Progenitor cell of endocrine pancreas (in vitro differentiated cells): ENCODE data around the gene IL10RA. TPM values are rescaled to one million over a fixed set of nuclear protein-coding genes. Genes with fewer than 3 reads are reported as not detected.

Experiments
- DNase-seq: peaks from one replicate; pipeline ENCODE4 v3.0.0; 2021; ENCODE audit warnings: low spot score; ENCODE audit not compliant: unreplicated experiment
- H3K27ac Mint-ChIP-seq: 2 replicates; pipeline ENCODE4 v1.8.0; 2021; ENCODE audit warnings: mild to moderate bottlenecking, moderate library complexity, mixed read lengths
- H3K27me3 Mint-ChIP-seq: 2 replicates; pipeline ENCODE4 v1.8.0; 2021; ENCODE audit warnings: mixed read lengths
- H3K36me3 Mint-ChIP-seq: 2 replicates; pipeline ENCODE4 v1.8.0; 2022; ENCODE audit warnings: mixed read lengths; ENCODE audit not compliant: insufficient read depth
- H3K4me1 Mint-ChIP-seq: 2 replicates; pipeline ENCODE4 v1.8.0; 2021; ENCODE audit warnings: low read depth, mixed read lengths
- H3K4me3 Mint-ChIP-seq: 2 replicates; pipeline ENCODE4 v1.8.0; 2021; ENCODE audit warnings: low read depth, mild to moderate bottlenecking, moderate library complexity, mixed read lengths
- H3K9me3 Mint-ChIP-seq: 2 replicates; pipeline ENCODE4 v1.8.0; 2021; ENCODE audit warnings: low read depth, mixed read lengths
- CTCF ChIP-seq: fragments of 200-600 bp; sonication (generic); IDR thresholded peaks from one replicate; pipeline ENCODE4 v1.5.0; 2021; ENCODE audit warnings: antibody characterized with exemption, mild to moderate bottlenecking; ENCODE audit not compliant: unreplicated experiment
- total RNA-seq: library from RNA; stranded (reverse); gene quantifications from 2 replicates; pipeline ENCODE4 v1.2.1, GENCODE V29; 2021

IL10RA gene
- total RNA-seq, 1 donor from 2014 or later = 0.72 TPM

GRCh38 chr11:118003456-118003855, 17.3 kb downstream of the IL10RA start:
- Mint-ChIP-seq H3K4me1 (no peaks in the 10 kb centered on the region), H3K36me3 (no peaks in the 10 kb centered on the region), H3K27me3 (peaks cover 21% of the 10 kb centered on the region), H3K9me3 (peaks cover 5% of the 10 kb centered on the region), H3K27ac (no peak overlapping the region), H3K4me3 (no peak overlapping the region)
- no peak for DNase-seq
- TF ChIP-seq CTCF = no peak

GRCh38 chr11:118004543-118005223, 18.5 kb downstream of the IL10RA start:
- no peak for DNase-seq
- TF ChIP-seq CTCF = no peak
- H3K9me3 Mint-ChIP-seq = peaks cover 5% of the 10 kb centered on the region
- H3K4me3 Mint-ChIP-seq = no peak overlapping the region
- H3K27me3 Mint-ChIP-seq = peaks cover 25% of the 10 kb centered on the region
- H3K27ac Mint-ChIP-seq = no peak overlapping the region
- no peaks in the 10 kb centered on the region for H3K4me1 Mint-ChIP-seq
- H3K36me3 Mint-ChIP-seq = no peaks in the 10 kb centered on the region

GRCh38 chr11:118005224-118006152, 19.3 kb downstream of the IL10RA start:
- H3K27ac Mint-ChIP-seq = no peak overlapping the region
- no peak for TF ChIP-seq CTCF
- no peak overlapping the region for H3K4me3 Mint-ChIP-seq
- peaks cover 5% of the 10 kb centered on the region for H3K9me3 Mint-ChIP-seq
- H3K27me3 Mint-ChIP-seq = peaks cover 25% of the 10 kb centered on the region
- peaks cover 1% of the 10 kb centered on the region for H3K4me1 Mint-ChIP-seq
- no peak for DNase-seq
- no peaks in the 10 kb centered on the region for H3K36me3 Mint-ChIP-seq

GRCh38 chr11:118006153-118006534, 19.9 kb downstream of the IL10RA start:
- no peak for DNase-seq
- peaks cover 5% of the 10 kb centered on the region for H3K9me3 Mint-ChIP-seq

More at GRCh38 chr11:118006153-118006534, 19.9 kb downstream of the IL10RA start:
- H3K36me3 Mint-ChIP-seq = no peaks in the 10 kb centered on the region
- TF ChIP-seq CTCF = no peak
- H3K4me3 Mint-ChIP-seq = no peak overlapping the region
- peaks cover 1% of the 10 kb centered on the region for H3K4me1 Mint-ChIP-seq
- peaks cover 25% of the 10 kb centered on the region for H3K27me3 Mint-ChIP-seq
- no peak overlapping the region for H3K27ac Mint-ChIP-seq
